ENCODE measurements around the gene CDK2AP2. TPM values are rescaled to one million over a fixed set of nuclear protein-coding genes. Genes with fewer than 3 reads are reported as not detected.

CDK2AP2 gene
- total RNA-seq (2022; extraction: Qiagen RNA extraction): 58.0 to 88.8 TPM (median 86.2 TPM) in 5 replicates

GRCh38 chr11:67507864-67508485 is at the start of gene CDK2AP2:
Gene CDK2AP2 (minus strand): TSS chr11:67508162. CDS start chr11:67508082, 80 bp downstream.

GRCh38 chr11:67522844-67523555 is 15.0 kb upstream of the CDK2AP2 start, which contains the start of gene CABP2:
Gene CABP2 (minus strand): TSS chr11:67523446. CDS start chr11:67523326, 120 bp downstream.

GRCh38 chr11:67504950-67505581 is 2.9 kb downstream of the CDK2AP2 start, which contains the start of gene PITPNM1:
Gene PITPNM1 (minus strand): TSS chr11:67505363. CDS start chr11:67504180, 1,183 bp downstream.

GRCh38 chr11:67482827-67483798 is 24.8 kb downstream of the CDK2AP2 start, which contains the start of gene AIP:
Gene AIP (plus strand): TSS chr11:67483026. CDS start chr11:67483159, 133 bp downstream.

GRCh38 chr11:67468759-67469507 is 39.0 kb downstream of the CDK2AP2 start, which contains the start of gene TMEM134:
Gene TMEM134 (minus strand): TSS chr11:67469251. CDS start chr11:67469192, 59 bp downstream.

Other genes starting within 250 kb of the CDK2AP2 start
- gene GRK2, start 241.7 kb downstream of the CDK2AP2 start, total RNA-seq (2022; extraction: Qiagen RNA extraction): 26.1 to 38.8 TPM (median 34.1 TPM) in 5 replicates
- gene ANKRD13D, start 218.9 kb downstream of the CDK2AP2 start, total RNA-seq (2022; extraction: Qiagen RNA extraction): 17.2 to 26.9 TPM (median 24.5 TPM) in 5 replicates
- gene SSH3, start 204.6 kb downstream of the CDK2AP2 start, total RNA-seq (2022; extraction: Qiagen RNA extraction): 15.1 to 24.6 TPM (median 22.9 TPM) in 5 replicates
- gene POLD4, start 154.6 kb downstream of the CDK2AP2 start, total RNA-seq (2022; extraction: Qiagen RNA extraction): 182 to 236 TPM (median 217 TPM) in 5 replicates
- 31.3 to 37.6 TPM (median 34.8 TPM) in 5 replicates for gene CLCF1, start 134.6 kb downstream of the CDK2AP2 start, total RNA-seq (2022; extraction: Qiagen RNA extraction)
- 20.0 to 29.1 TPM (median 28.0 TPM) in 5 replicates for gene RAD9A, start 116.2 kb downstream of the CDK2AP2 start, total RNA-seq (2022; extraction: Qiagen RNA extraction)
- gene PPP1CA, start 106.3 kb downstream of the CDK2AP2 start, total RNA-seq (2022; extraction: Qiagen RNA extraction): 277 to 291 TPM (median 280 TPM) in 5 replicates
- gene TBC1D10C, start 104.1 kb downstream of the CDK2AP2 start, total RNA-seq (2022; extraction: Qiagen RNA extraction): 0.07 to 0.17 TPM (median 0.10 TPM) in 4 of 5 replicates, not detected in the other
- 0.12 to 0.21 TPM (median 0.13 TPM) in 5 replicates for gene CARNS1, start 92.5 kb downstream of the CDK2AP2 start, total RNA-seq (2022; extraction: Qiagen RNA extraction)
- 41.7 to 51.2 TPM (median 49.8 TPM) in 5 replicates for gene RPS6KB2, start 79.7 kb downstream of the CDK2AP2 start, total RNA-seq (2022; extraction: Qiagen RNA extraction)
- gene PTPRCAP, start 70.5 kb downstream of the CDK2AP2 start, total RNA-seq (2022; extraction: Qiagen RNA extraction): 0.23 to 0.34 TPM (median 0.28 TPM) in 5 replicates
- 56.1 to 66.9 TPM (median 61.3 TPM) in 5 replicates for gene CORO1B, start 64.7 kb downstream of the CDK2AP2 start, total RNA-seq (2022; extraction: Qiagen RNA extraction)
- 0.03 to 0.08 TPM in 2 of 5 replicates, not detected in the others for gene GPR152, start 55.4 kb downstream of the CDK2AP2 start, total RNA-seq (2022; extraction: Qiagen RNA extraction)
- not detected in 5 replicates for gene CABP4, start 52.8 kb downstream of the CDK2AP2 start, total RNA-seq (2022; extraction: Qiagen RNA extraction)
- gene TMEM134, start 38.9 kb downstream of the CDK2AP2 start, total RNA-seq (2022; extraction: Qiagen RNA extraction): 53.4 to 68.0 TPM (median 64.3 TPM) in 5 replicates
- gene AIP, start 25.1 kb downstream of the CDK2AP2 start, total RNA-seq (2022; extraction: Qiagen RNA extraction): 42.0 to 49.2 TPM (median 45.5 TPM) in 5 replicates
- 28.9 to 42.9 TPM (median 37.8 TPM) in 5 replicates for gene PITPNM1, start 2.8 kb downstream of the CDK2AP2 start, total RNA-seq (2022; extraction: Qiagen RNA extraction)
- gene CABP2, start 15.3 kb upstream of the CDK2AP2 start, total RNA-seq (2022; extraction: Qiagen RNA extraction): not detected in 5 replicates
- gene GSTP1, start 75.7 kb upstream of the CDK2AP2 start, total RNA-seq (2022; extraction: Qiagen RNA extraction): 1,419 to 1,819 TPM (median 1,677 TPM) in 5 replicates
- gene NDUFV1, start 98.8 kb upstream of the CDK2AP2 start, total RNA-seq (2022; extraction: Qiagen RNA extraction): 135 to 153 TPM (median 148 TPM) in 5 replicates
- gene NUDT8, start 121.8 kb upstream of the CDK2AP2 start, total RNA-seq (2022; extraction: Qiagen RNA extraction): 7.3 to 15.3 TPM (median 14.6 TPM) in 5 replicates
- gene TBX10, start 131.6 kb upstream of the CDK2AP2 start, total RNA-seq (2022; extraction: Qiagen RNA extraction): not detected in 5 replicates
- 0.93 to 1.6 TPM (median 1.4 TPM) in 5 replicates for gene ACY3, start 142.6 kb upstream of the CDK2AP2 start, total RNA-seq (2022; extraction: Qiagen RNA extraction)
- gene ALDH3B2, start 166.5 kb upstream of the CDK2AP2 start, total RNA-seq (2022; extraction: Qiagen RNA extraction): not detected in 5 replicates